HEK293 (cell line): ENCODE results near the gene TRMT44.

Source experiments
- CTCF ChIA-PET: fragments of 350-600 bp; formaldehyde crosslinking; extraction: SDS; loops from one replicate; lab custom pipeline; 2021; ENCODE audit warnings: antibody characterized with exemption; lab: Yijun Ruan, JAX
- POLR2A ChIA-PET: fragments of 300-600 bp; formaldehyde crosslinking; extraction: SDS; loops from one replicate; lab custom pipeline; 2020; ENCODE audit warnings: antibody characterized with exemption, inconsistent platforms; lab: Yijun Ruan, JAX
- H3K27ac ChIP-seq: fragments of 200-500 bp; sonication (Bioruptor generic); 2 replicates; pipeline ENCODE4 v1.5.1; 2014; ENCODE audit warnings: low read depth, low read length, control low read depth, inconsistent platforms; ENCODE audit errors: extremely low read depth
- H3K36me3 ChIP-seq, 2 experiments: fragments of 200-500 bp in 1 of 2; sonication (Bioruptor generic) in 1 of 2; 1 replicate in 1 of 2; 2 replicates in 1 of 2; pipeline ENCODE4 v1.5.1; 2014 to 2017; ENCODE audit warnings: inconsistent platforms in 2 of 2, low read length in 2 of 2; ENCODE audit not compliant: control insufficient read depth in 2 of 2, insufficient read depth in 1 of 2
- H3K4me1 ChIP-seq: fragments of 200-500 bp; sonication (Bioruptor generic); 2 replicates; pipeline ENCODE4 v1.5.1; 2014; ENCODE audit warnings: mild to moderate bottlenecking, low read length, inconsistent platforms; ENCODE audit not compliant: control insufficient read depth, insufficient read depth
- H3K4me3 ChIP-seq: 2 replicates; pipeline ENCODE4 v1.5.1; 2011; ENCODE audit warnings: low read depth, mild to moderate bottlenecking, control low read depth, low read length, moderate library complexity
- H3K9me3 ChIP-seq: fragments of 200-500 bp; sonication (Bioruptor generic); 2 replicates; pipeline ENCODE4 v1.5.1; 2014; ENCODE audit warnings: low read depth, low read length, inconsistent platforms; ENCODE audit not compliant: control insufficient read depth, insufficient read depth
- CTCF ChIP-seq: fragments of 450-650 bp; formaldehyde crosslinking; IDR thresholded peaks from 2 replicates; pipeline ENCODE4 v1.5.1; 2016; ENCODE audit warnings: missing biosample characterization, missing genetic modification characterization
- EGR2 ChIP-seq: fragments of 450-650 bp; formaldehyde crosslinking; IDR thresholded peaks from 2 replicates; pipeline ENCODE4 v1.5.1; 2016; ENCODE audit warnings: low read depth, missing biosample characterization, missing genetic modification characterization
- ELK4 ChIP-seq: IDR thresholded peaks from 2 replicates; pipeline ENCODE4 v1.6.1; 2011; ENCODE audit warnings: mild to moderate bottlenecking, low read depth, low read length, borderline replicate concordance
- GLIS1 ChIP-seq: fragments of 450-650 bp; formaldehyde crosslinking; IDR thresholded peaks from 2 replicates; pipeline ENCODE4 v1.5.1; 2016; ENCODE audit warnings: missing biosample characterization, missing genetic modification characterization
- GLIS2 ChIP-seq: fragments of 450-650 bp; formaldehyde crosslinking; IDR thresholded peaks from 2 replicates; pipeline ENCODE4 v1.5.1; 2016; ENCODE audit warnings: missing biosample characterization, missing genetic modification characterization
- HOXC10 ChIP-seq: sonication (generic); formaldehyde crosslinking; IDR thresholded peaks from 2 replicates; pipeline ENCODE4 v1.8.1; 2023; ENCODE audit warnings: mild to moderate bottlenecking, missing genetic modification reagents
- KLF8 ChIP-seq: fragments of 450-650 bp; formaldehyde crosslinking; IDR thresholded peaks from 2 replicates; pipeline ENCODE4 v1.5.1; 2016; ENCODE audit warnings: missing biosample characterization, missing genetic modification characterization
- KLF9 ChIP-seq: fragments of 450-650 bp; formaldehyde crosslinking; IDR thresholded peaks from 2 replicates; pipeline ENCODE4 v1.5.1; 2016; ENCODE audit warnings: missing biosample characterization, missing genetic modification characterization, low read depth
- PATZ1 ChIP-seq: fragments of 450-650 bp; formaldehyde crosslinking; IDR thresholded peaks from 2 replicates; pipeline ENCODE4 v1.5.1; 2016; ENCODE audit warnings: missing biosample characterization, missing genetic modification characterization
- TSHZ1 ChIP-seq: fragments of 450-650 bp; formaldehyde crosslinking; IDR thresholded peaks from 2 replicates; pipeline ENCODE4 v1.5.1; 2016; ENCODE audit warnings: missing biosample characterization, missing genetic modification characterization, borderline replicate concordance
- ZBTB8A ChIP-seq: fragments of 450-650 bp; formaldehyde crosslinking; IDR thresholded peaks from 2 replicates; pipeline ENCODE4 v1.5.1; 2016; ENCODE audit warnings: missing biosample characterization, missing genetic modification characterization
- ZFHX2 ChIP-seq: fragments of 450-650 bp; formaldehyde crosslinking; conservative IDR thresholded peaks from 2 replicates; pipeline ENCODE4 v1.5.1; 2016; ENCODE audit warnings: missing biosample characterization, missing genetic modification characterization
- ZIC2 ChIP-seq: fragments of 450-650 bp; formaldehyde crosslinking; IDR thresholded peaks from 2 replicates; pipeline ENCODE4 v1.5.1; 2016; ENCODE audit warnings: missing biosample characterization, missing genetic modification characterization
- ZNF121 ChIP-seq: fragments of 450-650 bp; formaldehyde crosslinking; IDR thresholded peaks from 2 replicates; pipeline ENCODE4 v1.5.1; 2016; ENCODE audit warnings: missing biosample characterization, missing genetic modification characterization
- ZNF174 ChIP-seq: fragments of 450-650 bp; formaldehyde crosslinking; IDR thresholded peaks from 2 replicates; pipeline ENCODE4 v1.5.0; 2017; ENCODE audit warnings: missing biosample characterization, mild to moderate bottlenecking, missing genetic modification characterization
- ZNF404 ChIP-seq: fragments of 450-650 bp; formaldehyde crosslinking; IDR thresholded peaks from 2 replicates; pipeline ENCODE4 v1.5.1; 2017; ENCODE audit warnings: missing biosample characterization, missing genetic modification characterization
- ZNF513 ChIP-seq: fragments of 450-650 bp; IDR thresholded peaks from 2 replicates; pipeline ENCODE4 v1.5.1; 2018; ENCODE audit warnings: missing biosample characterization, missing genetic modification characterization
- ZNF544 ChIP-seq: fragments of 450-650 bp; formaldehyde crosslinking; IDR thresholded peaks from 2 replicates; pipeline ENCODE4 v1.5.0; 2017; ENCODE audit warnings: missing biosample characterization, missing genetic modification characterization
- ZNF692 ChIP-seq: fragments of 450-650 bp; formaldehyde crosslinking; IDR thresholded peaks from 2 replicates; pipeline ENCODE4 v1.5.1; 2016; ENCODE audit warnings: missing biosample characterization, missing genetic modification characterization
- ZSCAN4 ChIP-seq: fragments of 450-650 bp; formaldehyde crosslinking; IDR thresholded peaks from 2 replicates; pipeline ENCODE4 v1.5.1; 2017; ENCODE audit warnings: missing biosample characterization, missing genetic modification characterization
- ZXDB ChIP-seq: fragments of 450-650 bp; formaldehyde crosslinking; IDR thresholded peaks from 2 replicates; pipeline ENCODE4 v1.5.1; 2016; ENCODE audit warnings: missing biosample characterization, missing genetic modification characterization

The TRMT44 gene

GRCh38 chr4:8427761-8428287 lies 12.8 kb upstream of the TRMT44 start (continued):
- TF ChIP-seq ZSCAN4 (tag by site-specific recombination) (no peak), HOXC10 (CRISPR knock-in tag) (no peak), ZNF513 (tag by site-specific recombination) (no peak), ZNF174 (no peak)

- CTCF ChIA-PET: interaction anchor here (0.6 to 1.9 kb wide), 8 partner anchors 9 to 409 kb away, joined by 3 to 7 read pairs (median 3); partner anchors contain the start of genes ACOX3 and TRMT44
- TF ChIP-seq KLF9 (tag by site-specific recombination) (peak; percentile 89), ZNF692 (peak; percentile 96), GLIS2 (peak; percentile 84), KLF8 (peak; percentile 88), ZNF404 (tag by site-specific recombination) (no peak), ZBTB8A (peak; percentile 37; the same call in 1 of the 2 replicates), ZXDB (tag by site-specific recombination) (peak; percentile 54), ZNF121 (peak; percentile 55; the same call in 1 of the 2 replicates), ZIC2 (tag by site-specific recombination) (no peak; the same call in 1 of the 2 replicates), ZNF544 (tag by site-specific recombination) (no peak), ZFHX2 (peak; percentile 48; the same call in 1 of the 2 replicates), TSHZ1 (tag by site-specific recombination) (no peak), GLIS1 (peak; percentile 81), CTCF (0 out of 2 replicates have a peak, but pooled peaks have one; percentile 32), PATZ1 (tag by site-specific recombination) (peak; percentile 57; the same call in 1 of the 2 replicates), ELK4 (no peak), EGR2 (tag by site-specific recombination) (peak; percentile 38; the same call in 1 of the 2 replicates)
Measured at GRCh38 chr4:8428288-8429097, 12.1 kb upstream of the TRMT44 start.

More at GRCh38 chr4:8428288-8429097, 12.1 kb upstream of the TRMT44 start:
- Histone ChIP-seq H3K36me3 (no peaks in the 10 kb centered on the region), H3K4me1 (no peaks in the 10 kb centered on the region), H3K9me3 (no peaks in the 10 kb centered on the region), H3K4me3 (peak overlapping the region; percentile 67), H3K27ac (no peak overlapping the region)
- POLR2A ChIA-PET: interaction anchor here (0.6 to 1.5 kb wide), 6 partner anchors 11 to 1651 kb away, joined by 3 to 7 read pairs (median 4); partner anchors contain the start of genes ACOX3 and TRMT44
